A549 (cell line): Measurements from ENCODE around the gene SCAP.
"Not testable (repeated sequence)": the region's sequence is repeated elsewhere in the genome, so short reads cannot be mapped to it uniquely, and the experiment has no call there.

ENCODE experiments used
- EHF ChIP-seq: fragments of 250-450 bp; sonication (Bioruptor Pico); IDR thresholded peaks from 2 replicates; pipeline ENCODE4 v1.5.0; 2020; ENCODE audit warnings: mild to moderate bottlenecking
- POLR2A ChIP-seq: IDR thresholded peaks from 2 replicates; pipeline ENCODE4 v1.6.1; 2012; ENCODE audit warnings: mild to moderate bottlenecking, low read length
- TF ChIP-seq, protein P1 (sequence below): fragments of 450-650 bp; IDR thresholded peaks from 2 replicates; pipeline ENCODE4 v1.6.1; 2014; ENCODE audit warnings: antibody characterized with exemption

DNA sequence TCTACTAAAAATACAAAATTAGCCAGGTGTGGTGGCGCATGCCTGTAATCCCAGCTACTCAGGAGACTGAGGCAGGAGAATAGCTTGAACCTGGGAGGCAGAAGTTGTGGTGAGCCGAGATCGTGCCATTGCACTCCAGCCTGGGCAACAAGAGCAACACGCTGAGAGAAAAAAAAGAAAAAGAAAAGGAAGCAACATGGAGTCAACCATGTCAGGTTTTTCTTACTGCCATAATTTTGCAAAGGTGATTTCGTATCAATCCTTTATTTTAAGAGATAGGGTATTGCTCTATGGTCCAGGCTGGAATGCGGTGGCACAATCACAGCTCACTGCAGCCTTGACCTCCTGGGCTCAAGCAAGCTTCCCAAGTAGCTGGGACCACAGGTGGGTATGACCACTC lies 4.5 kb upstream of the SCAP start:
- not testable (repeated sequence) for TF ChIP-seq POLR2A, EHF
- TF ChIP-seq, protein P1, sequence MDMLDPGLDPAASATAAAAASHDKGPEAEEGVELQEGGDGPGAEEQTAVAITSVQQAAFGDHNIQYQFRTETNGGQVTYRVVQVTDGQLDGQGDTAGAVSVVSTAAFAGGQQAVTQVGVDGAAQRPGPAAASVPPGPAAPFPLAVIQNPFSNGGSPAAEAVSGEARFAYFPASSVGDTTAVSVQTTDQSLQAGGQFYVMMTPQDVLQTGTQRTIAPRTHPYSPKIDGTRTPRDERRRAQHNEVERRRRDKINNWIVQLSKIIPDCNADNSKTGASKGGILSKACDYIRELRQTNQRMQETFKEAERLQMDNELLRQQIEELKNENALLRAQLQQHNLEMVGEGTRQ: not testable (repeated sequence)
